K562 (cell line): ENCODE data around the gene ZNF516. TPM values are rescaled to one million over a fixed set of nuclear protein-coding genes. Genes with fewer than 3 reads are reported as not detected.

ENCODE experiments used
- ATAC-seq: fragments of 200-7000 bp; cut with Tn5 transposase; 3 replicates; pipeline ENCODE4 v1.9.1; 2020; ENCODE audit warnings: moderate library complexity
- BruUV-seq: library from RNA; stranded (reverse); fragments of 400-500 nt; replicated peaks from 2 replicates; lab custom pipeline; 2021; lab: Mats Ljungman, UMichigan
- CTCF ChIA-PET: fragments of 300-600 bp; formaldehyde crosslinking; extraction: SDS; loops from one replicate; lab custom pipeline; 2021; ENCODE audit warnings: low intra/inter-chr PET ratio; lab: Yijun Ruan, JAX
- POLR2A ChIA-PET: fragments of 300-600, 350-650 bp; sonication (Branson Sonifier 250); formaldehyde crosslinking; extraction: SDS; loops from one replicate; lab custom pipeline; 2021; ENCODE audit warnings: antibody characterized with exemption, inconsistent platforms; lab: Yijun Ruan, JAX
- DNase-seq, 4 experiments: peaks; one replicate each; pipeline versions ENCODE4 v3.0.0 to v3.0.0-alpha.2; 2011 to 2018; ENCODE audit warnings: low spot score in 3 of 4, mixed read lengths in 3 of 4; ENCODE audit errors: extremely low read depth in 1 of 4
- FAIRE-seq: peaks from 2 replicates; lab custom pipeline; 2011; peaks lifted over from hg19 to GRCh38; lab: Jason Lieb, UNC
- H2AFZ ChIP-seq: 2 replicates; pipeline ENCODE4 v1.6.0; 2011; ENCODE audit warnings: low read depth, low read length, control low read depth, inconsistent platforms
- H3K27ac ChIP-seq: fragments of 200-600 bp; 3 replicates; pipeline ENCODE4 v1.8.0; 2011; ENCODE audit warnings: low read depth, mild to moderate bottlenecking, control low read depth, inconsistent platforms, low read length, moderate library complexity, mixed read lengths; ENCODE audit errors: extremely low read depth
- H3K27me3 ChIP-seq, 2 experiments: fragments of 300-600 bp in 1 of 2; 2 replicates in 1 of 2; 3 replicates in 1 of 2; pipeline versions ENCODE4 v1.6.0 to v1.8.0; 2011; ENCODE audit warnings: inconsistent platforms in 2 of 2, low read length in 2 of 2, mild to moderate bottlenecking in 1 of 2, mixed read lengths in 1 of 2, moderate library complexity in 1 of 2; ENCODE audit not compliant: control insufficient read depth in 2 of 2, insufficient read depth in 2 of 2
- H3K36me3 ChIP-seq: fragments of 300-600 bp; 3 replicates; pipeline ENCODE4 v1.8.0; 2011; ENCODE audit warnings: mild to moderate bottlenecking, low read length, inconsistent platforms; ENCODE audit not compliant: control insufficient read depth, insufficient read depth
- H3K4me1 ChIP-seq, 2 experiments: fragments of 200-600 bp in 1 of 2; replicated peaks in 1 of 2; 2 replicates in 1 of 2; 3 replicates in 1 of 2; pipeline versions ENCODE4 v1.5.1 to v1.8.0; 2011; ENCODE audit warnings: inconsistent platforms in 2 of 2, low read length in 2 of 2, mild to moderate bottlenecking in 1 of 2, mixed read lengths in 1 of 2, moderate library complexity in 1 of 2; ENCODE audit not compliant: control insufficient read depth in 2 of 2, insufficient read depth in 2 of 2
- H3K4me2 ChIP-seq: 2 replicates; pipeline ENCODE4 v1.6.1; 2011; ENCODE audit warnings: low read length, control low read depth, inconsistent platforms, mixed read lengths; ENCODE audit not compliant: insufficient read depth
- H3K4me3 ChIP-seq: fragments of 200-600 bp; sonication (generic), shearing (Covaris generic); 2 replicates; pipeline ENCODE4 v1.5.1; 2016; ENCODE audit warnings: control low read depth, inconsistent platforms
- H3K79me2 ChIP-seq: fragments of 200-600 bp; 3 replicates; pipeline ENCODE4 v1.8.0; 2011; ENCODE audit warnings: low read length, inconsistent platforms; ENCODE audit not compliant: control insufficient read depth, insufficient read depth
- H3K9ac ChIP-seq, 2 experiments: 2 replicates each; pipeline versions ENCODE4 v1.6.0 to v1.6.1; 2011; ENCODE audit warnings: low read depth in 2 of 2, low read length in 2 of 2, control low read depth in 1 of 2, inconsistent platforms in 1 of 2, mild to moderate bottlenecking in 1 of 2, mixed read lengths in 1 of 2; ENCODE audit not compliant: insufficient read depth in 1 of 2
- H3K9me1 ChIP-seq: one replicate; pipeline ENCODE4 v1.6.0; 2011; ENCODE audit warnings: inconsistent platforms, mild to moderate bottlenecking, low read length, moderate library complexity; ENCODE audit not compliant: control insufficient read depth, insufficient read depth
- H3K9me3 ChIP-seq: replicated peaks from 2 replicates; pipeline ENCODE4 v1.5.1; 2011; ENCODE audit warnings: low read depth, low read length, inconsistent platforms; ENCODE audit not compliant: control insufficient read depth, insufficient read depth
- H4K20me1 ChIP-seq: replicated peaks from 2 replicates; pipeline ENCODE4 v1.6.1; 2011; ENCODE audit warnings: low read length, inconsistent platforms, mixed read lengths; ENCODE audit not compliant: control insufficient read depth, insufficient read depth
- ATF6 ChIP-seq: sonication (generic); formaldehyde crosslinking; IDR thresholded peaks from 2 replicates; pipeline ENCODE4 v1.4.0; 2020; ENCODE audit warnings: mild to moderate bottlenecking, missing genetic modification reagents
- CEBPB ChIP-seq: fragments of 450-650 bp; IDR thresholded peaks from 2 replicates; pipeline ENCODE4 v1.6.1; 2016; ENCODE audit warnings: missing genetic modification characterization, missing compliant biosample characterization
- DEAF1 ChIP-seq: fragments of 450-650 bp; formaldehyde crosslinking; IDR thresholded peaks from 2 replicates; pipeline ENCODE4 v1.4.0; 2020; ENCODE audit warnings: mild to moderate bottlenecking, moderate library complexity
- GABPA ChIP-seq: fragments of 200-800 bp; sonication (Bioruptor generic); conservative IDR thresholded peaks from 2 replicates; pipeline ENCODE4 v1.6.1; 2016; ENCODE audit warnings: low read depth, missing genetic modification characterization, missing compliant biosample characterization
- JUND ChIP-seq, 2 experiments: IDR thresholded peaks; 2 replicates in 1 of 2; 3 replicates in 1 of 2; pipeline ENCODE4 v1.6.1; 2011; ENCODE audit warnings: borderline replicate concordance in 2 of 2, low read depth in 2 of 2, low read length in 2 of 2, improper control_type of control experiment in 1 of 2, missing biosample characterization in 1 of 2, missing genetic modification characterization in 1 of 2, missing genetic modification reagents in 1 of 2
- KAT2B ChIP-seq: IDR thresholded peaks from one replicate; pipeline ENCODE4 v1.6.1; 2012; ENCODE audit warnings: low read depth, mild to moderate bottlenecking, control low read depth, inconsistent platforms, low read length, moderate library complexity
- OTX1 ChIP-seq: fragments of 450-650 bp; formaldehyde crosslinking; IDR thresholded peaks from 2 replicates; pipeline ENCODE4 v1.4.0; 2022; ENCODE audit warnings: mild to moderate bottlenecking
- STAT5A ChIP-seq: IDR thresholded peaks from 2 replicates; pipeline ENCODE4 v1.6.1; 2012; ENCODE audit warnings: low read length, inconsistent platforms, borderline replicate concordance
- TEAD4 ChIP-seq, 2 experiments: sonication (generic) in 1 of 2; formaldehyde crosslinking in 1 of 2; IDR thresholded peaks; 2 replicates each; pipeline versions ENCODE4 v1.6.1 to v1.8.0; 2012 to 2022; ENCODE audit warnings: borderline replicate concordance in 1 of 2, inconsistent platforms in 1 of 2, low read length in 1 of 2, mild to moderate bottlenecking in 1 of 2, missing genetic modification reagents in 1 of 2
- WHSC1 ChIP-seq: IDR thresholded peaks from one replicate; pipeline ENCODE4 v1.6.1; 2012; ENCODE audit warnings: low read length, control low read depth, inconsistent platforms
- WGBS: fragments of 100-300 bp; shearing (Covaris generic); methylation state at CpG from one replicate; pipeline ENCODE4 v1.1.6; 2016; ENCODE audit warnings: low coverage, mixed read lengths; ENCODE audit not compliant: insufficient coverage; ENCODE audit errors: missing lambda C conversion rate; 5-methylcytosine and 5-hydroxymethylcytosine counted together
- in situ Hi-C: fragments of 300-500 bp; cut with MboI; formaldehyde crosslinking; loops from 4 replicates; pipeline ENCODE4 v1.15.0; 2018; ENCODE audit warnings: inconsistent platforms, mixed read lengths
- intact Hi-C: fragments of 100-400 bp; cut with micrococcal nuclease; formaldehyde crosslinking; loops from 2 replicates; pipeline ENCODE4 v1.14.2; 2022
- polyA plus RNA-seq, 8 experiments: library from polyadenylated mRNA; depleted of rRNA in 4 of 8; stranded (reverse) in 5 of 8; unstranded in 3 of 8; fragments of >200 nt; fragmentation: Nextera tagmentation in 2 of 8; fragmentation: Illumina TruSeq in 1 of 8; extraction: Ambion mirVana in 2 of 8; extraction: Trizol in 1 of 8; gene quantifications; 2 replicates each; pipeline versions ENCODE4 v1.2.1 to v1.2.3, GENCODE V29; 2011 to 2014; ENCODE audit warnings: inconsistent platforms in 1 of 8, missing spikeins in 1 of 8
- total RNA-seq, 7 experiments: library from RNA; depleted of rRNA in 6 of 7; stranded (reverse); fragments of >200 nt in 6 of 7; fragmentation: Illumina TruSeq in 2 of 7; extraction: Trizol in 2 of 7; gene quantifications; 2 replicates each; pipeline versions ENCODE4 v1.2.1 to v1.2.3, GENCODE V29; 2011 to 2021; ENCODE audit warnings: low replicate concordance in 1 of 7
- TF ChIP-seq, protein P1 (sequence below): fragments of 450-650 bp; IDR thresholded peaks from 2 replicates; pipeline ENCODE4 v1.6.1; 2016; ENCODE audit warnings: antibody characterized with exemption
- TF ChIP-seq, protein P2 (sequence below): fragments of 450-650 bp; formaldehyde crosslinking; IDR thresholded peaks from 2 replicates; pipeline ENCODE4 v1.4.0; 2020; ENCODE audit warnings: mild to moderate bottlenecking, moderate library complexity
- TF ChIP-seq, protein P3 (sequence below): fragments of 250-450 bp; sonication (Bioruptor Pico); IDR thresholded peaks from 2 replicates; pipeline ENCODE4 v1.8.0; 2021; ENCODE audit warnings: borderline replicate concordance, mild to moderate bottlenecking, moderate library complexity; ENCODE audit not compliant: poor library complexity, severe bottlenecking

The ZNF516 gene
- total and polyA plus RNA-seq, 9 of the 15 experiments (the other 6 are each of a cell fraction or from before 2014, with no cell fraction given) = 0.04 to 0.20 (median 0.08) TPM; not detected in 3

DNA sequence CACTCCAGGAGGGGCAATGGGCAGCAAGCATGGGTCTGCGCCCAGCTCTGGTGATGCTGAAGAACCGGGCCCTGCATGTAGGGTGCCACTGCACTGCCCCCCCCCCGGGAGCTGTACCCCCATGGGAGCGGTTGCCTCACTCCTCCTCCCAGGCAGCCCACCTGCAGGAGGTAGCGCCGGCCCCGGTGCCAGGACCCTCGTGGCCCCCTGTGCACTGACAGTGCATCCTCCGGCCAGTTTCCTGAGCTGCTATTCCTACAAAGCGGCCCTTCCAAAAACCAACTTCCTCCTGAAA is 109.4 kb downstream of the ZNF516 start:
- ChIA-PET POLR2A (interaction anchor here (0.6 kb wide), 1 partner anchor 528 kb away, joined by 3 read pairs; no protein-coding TSS in a partner anchor), CTCF (no interaction called here)
- no peaks in the 10 kb centered on the region for H3K9me1 ChIP-seq
- peaks cover 0 to 22% of the 10 kb centered on the region in 2 experiments; a peak in 3 of 5 replicates for H3K27me3 ChIP-seq
- no peak overlapping the region for H3K27ac ChIP-seq
- FAIRE-seq (no peak), DNase-seq (no peak), ATAC-seq (no peak)
- peaks cover 0 to 3% of the 10 kb centered on the region in 2 experiments; a peak in 1 of 5 replicates for H3K4me1 ChIP-seq
- no peak overlapping the region for H2AFZ ChIP-seq
- H3K9me3 ChIP-seq = no peaks in the 10 kb centered on the region
- H3K4me2 ChIP-seq = no peak overlapping the region
- H3K36me3 ChIP-seq = no peaks in the 10 kb centered on the region
- in situ Hi-C loops (no loop called here), intact Hi-C loops (no loop called here)
- H4K20me1 ChIP-seq = no peaks in the 10 kb centered on the region
- 4% methylated on average over 8 of the region's 10 CpGs for WGBS
- no peak overlapping the region for H3K9ac ChIP-seq
- BruUV-seq = no TSS peak
- no peak overlapping the region for H3K4me3 ChIP-seq
- TF ChIP-seq ATF6 (CRISPR knock-in tag) (no peak), TEAD4 (IDR thresholded peaks at IDR 0.05; ENCODE audit: low read length) (no peak), TEAD4 (CRISPR knock-in tag; IDR thresholded peaks at IDR 0.05; ENCODE audit: borderline replicate concordance) (no peak), CEBPB (tag) (no peak), GABPA (tag) (no peak), JUND (IDR thresholded peaks at IDR 0.05; ENCODE audit: borderline replicate concordance, low read depth, low read length) (no peak), JUND (tag; IDR thresholded peaks at IDR 0.05; ENCODE audit: borderline replicate concordance, low read depth, low read length) (no peak), KAT2B (no peak), DEAF1 (no peak), WHSC1 (no peak), OTX1 (CRISPR knock-in tag) (no peak), STAT5A (no peak)
- TF ChIP-seq, protein P1, sequence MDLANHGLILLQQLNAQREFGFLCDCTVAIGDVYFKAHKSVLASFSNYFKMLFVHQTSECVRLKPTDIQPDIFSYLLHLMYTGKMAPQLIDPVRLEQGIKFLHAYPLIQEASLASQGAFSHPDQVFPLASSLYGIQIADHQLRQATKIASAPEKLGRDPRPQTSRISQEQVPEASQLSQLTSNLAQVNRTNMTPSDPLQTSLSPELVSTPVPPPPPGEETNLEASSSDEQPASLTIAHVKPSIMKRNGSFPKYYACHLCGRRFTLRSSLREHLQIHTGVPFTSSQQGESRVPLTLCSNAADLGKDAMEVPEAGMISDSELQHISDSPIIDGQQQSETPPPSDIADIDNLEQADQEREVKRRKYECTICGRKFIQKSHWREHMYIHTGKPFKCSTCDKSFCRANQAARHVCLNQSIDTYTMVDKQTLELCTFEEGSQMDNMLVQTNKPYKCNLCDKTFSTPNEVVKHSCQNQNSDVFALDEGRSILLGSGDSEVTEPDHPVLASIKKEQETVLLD = no peak
- TF ChIP-seq, protein P2, sequence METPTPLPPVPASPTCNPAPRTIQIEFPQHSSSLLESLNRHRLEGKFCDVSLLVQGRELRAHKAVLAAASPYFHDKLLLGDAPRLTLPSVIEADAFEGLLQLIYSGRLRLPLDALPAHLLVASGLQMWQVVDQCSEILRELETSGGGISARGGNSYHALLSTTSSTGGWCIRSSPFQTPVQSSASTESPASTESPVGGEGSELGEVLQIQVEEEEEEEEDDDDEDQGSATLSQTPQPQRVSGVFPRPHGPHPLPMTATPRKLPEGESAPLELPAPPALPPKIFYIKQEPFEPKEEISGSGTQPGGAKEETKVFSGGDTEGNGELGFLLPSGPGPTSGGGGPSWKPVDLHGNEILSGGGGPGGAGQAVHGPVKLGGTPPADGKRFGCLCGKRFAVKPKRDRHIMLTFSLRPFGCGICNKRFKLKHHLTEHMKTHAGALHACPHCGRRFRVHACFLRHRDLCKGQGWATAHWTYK (CRISPR knock-in tag) = no peak
- TF ChIP-seq, protein P3, sequence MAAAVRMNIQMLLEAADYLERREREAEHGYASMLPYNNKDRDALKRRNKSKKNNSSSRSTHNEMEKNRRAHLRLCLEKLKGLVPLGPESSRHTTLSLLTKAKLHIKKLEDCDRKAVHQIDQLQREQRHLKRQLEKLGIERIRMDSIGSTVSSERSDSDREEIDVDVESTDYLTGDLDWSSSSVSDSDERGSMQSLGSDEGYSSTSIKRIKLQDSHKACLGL (CRISPR knock-in tag) = no peak
- no peaks in the 10 kb centered on the region for H3K79me2 ChIP-seq
